Left kidney (tissue), 2 donors: ENCODE measurements around the gene SUPT16H. TPM values are rescaled to one million over a fixed set of nuclear protein-coding genes. Genes with fewer than 3 reads are reported as not detected.

Experiments used
- DNase-seq: peaks from one replicate; pipeline ENCODE4 v3.0.0-alpha.2; 2013
- polyA plus RNA-seq: library from polyadenylated mRNA; unstranded; fragments of 120-200 nt; gene quantifications from one replicate; pipeline ENCODE4 v1.2.1, GENCODE V29; 2013; ENCODE audit not compliant: insufficient read length

SUPT16H gene
- polyA plus RNA-seq, 1 donor: 165 TPM

- DNase-seq: no peak
Observed at GRCh38 chr14:21302013-21302835, 81.6 kb downstream of the SUPT16H start.

Other genes starting within 250 kb of the SUPT16H start
- 0.05 TPM for gene OR5AU1, start 228.0 kb downstream of the SUPT16H start, polyA plus RNA-seq
- 908 TPM for gene HNRNPC, start 114.6 kb downstream of the SUPT16H start, polyA plus RNA-seq
- gene RPGRIP1, start 103.9 kb downstream of the SUPT16H start, polyA plus RNA-seq: 0.58 TPM
- gene CHD8, start 72.1 kb upstream of the SUPT16H start, polyA plus RNA-seq: 85.3 TPM
- gene RAB2B, start 92.9 kb upstream of the SUPT16H start, polyA plus RNA-seq: 51.6 TPM
- 63.6 TPM for gene TOX4, start 93.2 kb upstream of the SUPT16H start, polyA plus RNA-seq
- gene METTL3, start 127.3 kb upstream of the SUPT16H start, polyA plus RNA-seq: 118 TPM
- 62.1 TPM for gene SALL2, start 142.3 kb upstream of the SUPT16H start, polyA plus RNA-seq
- gene OR10G3, start 196.1 kb upstream of the SUPT16H start, polyA plus RNA-seq: 0.07 TPM